ENCODE measurements around the gene ZNF276.
"Not testable (repeated sequence)": the region's sequence is repeated elsewhere in the genome, so short reads cannot be mapped to it uniquely, and the experiment has no call there.

- not testable (repeated sequence) for TF ChIP-seq POLR2A, POLR2AphosphoS5 (IDR thresholded peaks at IDR 0.05; ENCODE audit: low read depth, low read length)
Measured at GRCh38 chr16:89698717-89699116, 22.6 kb upstream of the ZNF276 start.
